ENCODE measurements around the gene KCNQ5.
A peak's percentile ranks its signal among the peaks of the same experiment; 100 is the strongest.

Gene KCNQ5

DNA sequence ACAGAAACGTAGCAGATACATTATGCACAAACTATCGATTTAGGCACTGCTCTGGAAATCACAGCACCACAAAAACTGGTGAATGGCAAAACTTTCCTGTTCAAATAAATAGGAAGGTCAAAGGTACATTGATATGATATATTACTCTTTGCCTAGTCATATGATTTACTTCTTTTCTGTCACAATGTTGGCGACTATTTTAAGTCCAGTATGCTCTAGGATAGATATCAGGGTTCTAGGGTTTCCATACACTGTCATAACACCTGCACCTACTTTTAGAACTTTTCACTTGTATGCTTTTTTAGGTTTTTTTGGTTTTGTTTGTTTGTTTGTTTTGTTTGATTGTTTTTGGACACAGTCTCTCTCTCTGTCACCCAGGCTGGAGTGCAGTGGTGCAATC is 578.4 kb downstream of the KCNQ5 start:
- Histone ChIP-seq H3K18ac (ENCODE audit: low read length) (no peak overlapping the region), H3K4ac (ENCODE audit: low read length) (no peak overlapping the region), H2AK5ac (ENCODE audit: low read depth, low read length) (no peak overlapping the region), H3K4me1 (ENCODE audit: control insufficient read depth in 2 of 2, insufficient read depth in 1 of 2, low read depth in 1 of 2, low read length in 2 of 2) (no peaks in the 10 kb centered on the region), H3K9me3 (replicated peaks in 1 of 2; ENCODE audit: control insufficient read depth in 2 of 2, insufficient read depth in 1 of 2, low read depth in 1 of 2, low read length in 2 of 2) (peaks cover 0 to 1% of the 10 kb centered on the region in 2 donors), H2BK5ac (ENCODE audit: low read length) (no peak overlapping the region), H2BK12ac (ENCODE audit: low read length) (no peak overlapping the region), H2AFZ (ENCODE audit: low read length) (no peak overlapping the region), H3K4me2 (ENCODE audit: insufficient read depth, low read length, poor library complexity, severe bottlenecking) (no peak overlapping the region), H3K14ac (ENCODE audit: low read length) (no peak overlapping the region), H3K9ac (ENCODE audit: low read depth, low read length, poor library complexity) (no peak overlapping the region), H4K91ac (ENCODE audit: low read depth, low read length, poor library complexity) (no peak overlapping the region), H3K23ac (ENCODE audit: low read depth, low read length, poor library complexity) (no peak overlapping the region), H4K8ac (ENCODE audit: low read depth, low read length) (no peak overlapping the region), H2BK15ac (ENCODE audit: low read length) (no peak overlapping the region), H2BK120ac (ENCODE audit: low read depth, low read length) (no peak overlapping the region), H3K79me1 (ENCODE audit: low read depth, low read length) (no peaks in the 10 kb centered on the region), H3K4me3 (ENCODE audit: low read length in 2 of 2) (no peak overlapping the region), H3K36me3 (replicated peaks in 1 of 2; ENCODE audit: control insufficient read depth in 2 of 2, insufficient read depth in 2 of 2, low read length in 2 of 2) (no peaks in the 10 kb centered on the region), H3K27me3 (ENCODE audit: control insufficient read depth in 3 of 3, insufficient read depth in 3 of 3, low read depth in 1 of 3, low read length in 3 of 3) (no peaks in the 10 kb centered on the region), H3K27ac (replicated peaks; ENCODE audit: low read length) (no peak overlapping the region)
- WGBS, 2 donors (ENCODE audit: extremely low coverage in 2 of 2, insufficient read length in 2 of 2, insufficient replicate concordance in 1 of 2): no CpG with 5 or more reads among the region's 3 CpGs
- DNase-seq (ENCODE audit: low spot score): no peak

DNA sequence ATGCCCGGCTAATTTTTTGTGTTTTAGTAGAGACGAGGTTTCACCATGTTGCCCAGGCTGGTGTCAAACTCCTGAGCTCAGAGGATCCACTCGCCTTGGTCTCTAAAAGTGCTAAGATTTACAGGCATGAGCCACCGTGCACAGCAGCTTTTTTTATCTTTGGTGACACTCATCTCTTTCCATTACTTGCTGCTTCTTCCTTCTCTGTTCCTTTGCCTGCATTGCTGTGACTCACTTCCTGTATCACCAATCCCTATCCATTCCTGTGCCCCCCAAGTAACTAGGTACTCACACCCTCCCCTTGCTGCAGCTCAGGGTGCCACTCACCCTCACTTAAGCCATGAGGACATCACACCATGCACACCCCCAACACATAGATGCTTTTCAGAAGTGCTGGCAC is 578.9 kb downstream of the KCNQ5 start:
- Histone ChIP-seq H3K27me3 (ENCODE audit: control insufficient read depth in 3 of 3, insufficient read depth in 3 of 3, low read depth in 1 of 3, low read length in 3 of 3) (no peaks in the 10 kb centered on the region), H3K27ac (replicated peaks; ENCODE audit: low read length) (no peak overlapping the region)
- WGBS, 2 donors (ENCODE audit: extremely low coverage in 2 of 2, insufficient read length in 2 of 2, insufficient replicate concordance in 1 of 2): no CpG with 5 or more reads among the region's 4 CpGs

DNA sequence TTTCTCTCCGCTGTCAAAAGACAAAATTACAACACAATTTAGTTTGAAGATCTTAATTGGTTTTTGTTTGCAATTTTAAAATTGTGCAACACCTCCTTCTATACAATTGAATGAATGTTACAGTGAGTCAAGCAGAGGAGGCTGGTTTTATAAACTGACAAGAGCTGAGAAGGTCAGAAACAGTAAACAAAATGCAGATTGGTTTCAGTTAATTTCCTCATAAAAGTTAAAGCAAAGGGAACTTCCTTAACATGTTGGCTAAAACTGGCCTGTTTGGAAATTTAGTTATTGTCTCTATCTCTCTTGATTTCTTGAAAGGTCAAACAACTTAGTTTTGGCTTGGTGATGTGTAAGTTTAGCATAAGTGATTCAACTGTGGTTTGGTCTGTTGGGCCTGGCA is 581.2 kb downstream of the KCNQ5 start:
- Histone ChIP-seq H3K36me3 (replicated peaks in 1 of 2; ENCODE audit: control insufficient read depth in 2 of 2, insufficient read depth in 2 of 2, low read length in 2 of 2) (no peaks in the 10 kb centered on the region), H2BK5ac (ENCODE audit: low read length) (no peak overlapping the region), H2AK5ac (ENCODE audit: low read depth, low read length) (no peak overlapping the region), H4K8ac (ENCODE audit: low read depth, low read length) (no peak overlapping the region), H3K27ac (replicated peaks; ENCODE audit: low read length) (no peak overlapping the region), H2AFZ (ENCODE audit: low read length) (no peak overlapping the region), H2BK15ac (ENCODE audit: low read length) (no peak overlapping the region), H3K9me3 (replicated peaks in 1 of 2; ENCODE audit: control insufficient read depth in 2 of 2, insufficient read depth in 1 of 2, low read depth in 1 of 2, low read length in 2 of 2) (peaks cover 0 to 1% of the 10 kb centered on the region in 2 donors), H2BK120ac (ENCODE audit: low read depth, low read length) (no peak overlapping the region), H3K4me3 (ENCODE audit: low read length in 2 of 2) (no peak overlapping the region), H2BK12ac (ENCODE audit: low read length) (no peak overlapping the region), H4K91ac (ENCODE audit: low read depth, low read length, poor library complexity) (no peak overlapping the region), H3K4me2 (ENCODE audit: insufficient read depth, low read length, poor library complexity, severe bottlenecking) (no peak overlapping the region), H3K4me1 (ENCODE audit: control insufficient read depth in 2 of 2, insufficient read depth in 1 of 2, low read depth in 1 of 2, low read length in 2 of 2) (no peaks in the 10 kb centered on the region), H3K9ac (ENCODE audit: low read depth, low read length, poor library complexity) (no peak overlapping the region), H3K79me1 (ENCODE audit: low read depth, low read length) (no peaks in the 10 kb centered on the region), H3K4ac (ENCODE audit: low read length) (no peak overlapping the region), H3K18ac (ENCODE audit: low read length) (no peak overlapping the region), H3K23ac (ENCODE audit: low read depth, low read length, poor library complexity) (no peak overlapping the region), H3K27me3 (ENCODE audit: control insufficient read depth in 3 of 3, insufficient read depth in 3 of 3, low read depth in 1 of 3, low read length in 3 of 3) (no peaks in the 10 kb centered on the region), H3K14ac (ENCODE audit: low read length) (no peak overlapping the region)
- WGBS, 2 donors (ENCODE audit: extremely low coverage in 2 of 2, insufficient read length in 2 of 2, insufficient replicate concordance in 1 of 2): no CpG with 5 or more reads among the region's 1 CpG
- no peak for DNase-seq (ENCODE audit: low spot score)

More for the DNA sequence above, 578.9 kb downstream of the KCNQ5 start:
- Histone ChIP-seq H3K14ac (ENCODE audit: low read length) (no peak overlapping the region), H3K36me3 (replicated peaks in 1 of 2; ENCODE audit: control insufficient read depth in 2 of 2, insufficient read depth in 2 of 2, low read length in 2 of 2) (no peaks in the 10 kb centered on the region), H2AFZ (ENCODE audit: low read length) (no peak overlapping the region), H3K9me3 (replicated peaks in 1 of 2; ENCODE audit: control insufficient read depth in 2 of 2, insufficient read depth in 1 of 2, low read depth in 1 of 2, low read length in 2 of 2) (peaks cover 0 to 1% of the 10 kb centered on the region in 2 donors), H2BK15ac (ENCODE audit: low read length) (no peak overlapping the region), H3K23ac (ENCODE audit: low read depth, low read length, poor library complexity) (no peak overlapping the region), H3K18ac (ENCODE audit: low read length) (no peak overlapping the region), H3K9ac (ENCODE audit: low read depth, low read length, poor library complexity) (peak overlapping the region; percentile 1), H3K4me3 (ENCODE audit: low read length in 2 of 2) (no peak overlapping the region), H2AK5ac (ENCODE audit: low read depth, low read length) (no peak overlapping the region), H3K79me1 (ENCODE audit: low read depth, low read length) (no peaks in the 10 kb centered on the region), H2BK120ac (ENCODE audit: low read depth, low read length) (no peak overlapping the region), H2BK5ac (ENCODE audit: low read length) (no peak overlapping the region), H3K4ac (ENCODE audit: low read length) (no peak overlapping the region), H3K4me2 (ENCODE audit: insufficient read depth, low read length, poor library complexity, severe bottlenecking) (no peak overlapping the region), H4K91ac (ENCODE audit: low read depth, low read length, poor library complexity) (no peak overlapping the region), H2BK12ac (ENCODE audit: low read length) (no peak overlapping the region), H4K8ac (ENCODE audit: low read depth, low read length) (no peak overlapping the region), H3K4me1 (ENCODE audit: control insufficient read depth in 2 of 2, insufficient read depth in 1 of 2, low read depth in 1 of 2, low read length in 2 of 2) (no peaks in the 10 kb centered on the region)
- no peak for DNase-seq (ENCODE audit: low spot score)

DNA sequence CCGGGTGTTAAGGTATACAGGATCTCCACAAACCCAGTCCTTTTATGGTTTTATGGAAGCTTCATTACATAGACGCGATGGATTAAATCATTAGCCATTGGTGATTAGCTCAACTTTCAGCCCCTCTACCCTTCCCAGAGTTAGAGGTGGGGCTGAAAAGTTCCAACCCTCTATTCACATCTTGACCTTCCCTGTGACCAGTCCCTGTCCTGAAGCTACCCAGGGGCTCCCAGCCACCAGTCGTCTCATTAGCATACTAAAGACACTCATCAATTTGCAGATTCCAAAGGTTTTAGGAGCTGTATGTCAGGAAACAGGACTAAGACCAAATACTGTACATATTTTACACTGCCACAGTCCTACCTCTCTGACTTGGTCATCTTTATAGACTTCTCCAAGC is 582.4 kb downstream of the KCNQ5 start:
- no peak overlapping the region for H3K14ac ChIP-seq (ENCODE audit: low read length)
- H3K9ac ChIP-seq (ENCODE audit: low read depth, low read length, poor library complexity): no peak overlapping the region
- no peak for DNase-seq (ENCODE audit: low spot score)
- H3K4me1 ChIP-seq (ENCODE audit: control insufficient read depth in 2 of 2, insufficient read depth in 1 of 2, low read depth in 1 of 2, low read length in 2 of 2): no peaks in the 10 kb centered on the region
- H4K8ac ChIP-seq (ENCODE audit: low read depth, low read length): no peak overlapping the region
- no peak overlapping the region for H3K4me2 ChIP-seq (ENCODE audit: insufficient read depth, low read length, poor library complexity, severe bottlenecking)
- no peak overlapping the region for H3K18ac ChIP-seq (ENCODE audit: low read length)
- H2AFZ ChIP-seq (ENCODE audit: low read length): no peak overlapping the region
- no peak overlapping the region for H2BK12ac ChIP-seq (ENCODE audit: low read length)
- H3K9me3 ChIP-seq (replicated peaks in 1 of 2; ENCODE audit: control insufficient read depth in 2 of 2, insufficient read depth in 1 of 2, low read depth in 1 of 2, low read length in 2 of 2): peaks cover 0 to 1% of the 10 kb centered on the region in 2 donors
- H3K36me3 ChIP-seq (replicated peaks in 1 of 2; ENCODE audit: control insufficient read depth in 2 of 2, insufficient read depth in 2 of 2, low read length in 2 of 2): no peaks in the 10 kb centered on the region
- no CpG with 5 or more reads among the region's 4 CpGs for WGBS, 2 donors (ENCODE audit: extremely low coverage in 2 of 2, insufficient read length in 2 of 2, insufficient replicate concordance in 1 of 2)
- no peak overlapping the region for H2BK15ac ChIP-seq (ENCODE audit: low read length)
- no peak overlapping the region for H3K4me3 ChIP-seq (ENCODE audit: low read length in 2 of 2)
- H2BK120ac ChIP-seq (ENCODE audit: low read depth, low read length): no peak overlapping the region
- H2AK5ac ChIP-seq (ENCODE audit: low read depth, low read length): no peak overlapping the region
- H3K23ac ChIP-seq (ENCODE audit: low read depth, low read length, poor library complexity): no peak overlapping the region
- H3K79me1 ChIP-seq (ENCODE audit: low read depth, low read length): no peaks in the 10 kb centered on the region
- no peaks in the 10 kb centered on the region for H3K27me3 ChIP-seq (ENCODE audit: control insufficient read depth in 3 of 3, insufficient read depth in 3 of 3, low read depth in 1 of 3, low read length in 3 of 3)
- no peak overlapping the region for H3K27ac ChIP-seq (replicated peaks; ENCODE audit: low read length)
- H3K4ac ChIP-seq (ENCODE audit: low read length): no peak overlapping the region
- no peak overlapping the region for H4K91ac ChIP-seq (ENCODE audit: low read depth, low read length, poor library complexity)
- no peak overlapping the region for H2BK5ac ChIP-seq (ENCODE audit: low read length)
